Measurements from ENCODE around the gene PPP2R5E.

DNA sequence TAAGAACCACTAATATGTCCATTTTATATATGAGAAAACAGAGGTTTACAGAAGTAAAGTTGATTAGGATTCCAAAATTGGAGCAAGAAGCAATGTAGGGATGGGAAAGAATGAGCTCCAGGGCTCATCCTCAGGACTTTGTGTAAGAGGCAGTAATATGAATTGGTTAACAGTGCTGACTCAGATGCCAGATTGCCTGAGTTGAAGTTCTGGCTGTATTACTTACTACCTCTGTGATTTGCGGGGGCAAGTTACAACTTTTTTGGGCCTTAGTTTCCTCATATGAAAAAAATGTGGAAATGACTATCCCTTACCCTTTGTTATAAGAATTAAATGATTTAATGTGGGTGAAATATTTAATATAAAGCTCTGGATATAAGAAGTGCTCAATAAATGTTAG lies 35.1 kb upstream of the PPP2R5E start:
- TF ChIP-seq, protein P1, sequence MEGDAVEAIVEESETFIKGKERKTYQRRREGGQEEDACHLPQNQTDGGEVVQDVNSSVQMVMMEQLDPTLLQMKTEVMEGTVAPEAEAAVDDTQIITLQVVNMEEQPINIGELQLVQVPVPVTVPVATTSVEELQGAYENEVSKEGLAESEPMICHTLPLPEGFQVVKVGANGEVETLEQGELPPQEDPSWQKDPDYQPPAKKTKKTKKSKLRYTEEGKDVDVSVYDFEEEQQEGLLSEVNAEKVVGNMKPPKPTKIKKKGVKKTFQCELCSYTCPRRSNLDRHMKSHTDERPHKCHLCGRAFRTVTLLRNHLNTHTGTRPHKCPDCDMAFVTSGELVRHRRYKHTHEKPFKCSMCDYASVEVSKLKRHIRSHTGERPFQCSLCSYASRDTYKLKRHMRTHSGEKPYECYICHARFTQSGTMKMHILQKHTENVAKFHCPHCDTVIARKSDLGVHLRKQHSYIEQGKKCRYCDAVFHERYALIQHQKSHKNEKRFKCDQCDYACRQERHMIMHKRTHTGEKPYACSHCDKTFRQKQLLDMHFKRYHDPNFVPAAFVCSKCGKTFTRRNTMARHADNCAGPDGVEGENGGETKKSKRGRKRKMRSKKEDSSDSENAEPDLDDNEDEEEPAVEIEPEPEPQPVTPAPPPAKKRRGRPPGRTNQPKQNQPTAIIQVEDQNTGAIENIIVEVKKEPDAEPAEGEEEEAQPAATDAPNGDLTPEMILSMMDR (IDR thresholded peaks at IDR 0.05; ENCODE audit: poor library complexity): no peak
- no peak for TF ChIP-seq EZH2phosphoT487 (IDR thresholded peaks at IDR 0.05; ENCODE audit: low read depth, severe bottlenecking, unreplicated experiment)
- TF ChIP-seq EZH2 (IDR thresholded peaks at IDR 0.05; ENCODE audit: borderline replicate concordance): no peak
